Inferior parietal cortex (tissue), 1 donor: ENCODE measurements around the gene TBC1D4.

Source experiments
- DNase-seq: peaks from one replicate; pipeline ENCODE4 v3.0.0-alpha.2; 2016; ENCODE audit errors: extremely low spot score

Gene TBC1D4

GRCh38 chr13:75418186-75418843, 63.7 kb downstream of the TBC1D4 start:
- DNase-seq: no peak

GRCh38 chr13:75417656-75418055, 64.3 kb downstream of the TBC1D4 start:
- DNase-seq: no peak

- no peak for DNase-seq
Observed at GRCh38 chr13:75417012-75417384, 65.0 kb downstream of the TBC1D4 start.

GRCh38 chr13:75416327-75417011, 65.5 kb downstream of the TBC1D4 start:
- no peak for DNase-seq

GRCh38 chr13:75415694-75416093, 66.3 kb downstream of the TBC1D4 start:
- no peak for DNase-seq

GRCh38 chr13:75415171-75415570, 66.8 kb downstream of the TBC1D4 start:
- DNase-seq: no peak

- no peak for DNase-seq
Observed at GRCh38 chr13:75414036-75414827, 67.7 kb downstream of the TBC1D4 start.

- no peak for DNase-seq
Observed at GRCh38 chr13:75411924-75412537, 69.9 kb downstream of the TBC1D4 start.

GRCh38 chr13:75410207-75410606, 71.8 kb downstream of the TBC1D4 start:
- no peak for DNase-seq

GRCh38 chr13:75407998-75408397, 74.0 kb downstream of the TBC1D4 start:
- DNase-seq: no peak

GRCh38 chr13:75407473-75407872, 74.5 kb downstream of the TBC1D4 start:
- no peak for DNase-seq

- no peak for DNase-seq
Observed at GRCh38 chr13:75405976-75406703, 75.8 kb downstream of the TBC1D4 start.

GRCh38 chr13:75404726-75405125, 77.2 kb downstream of the TBC1D4 start:
- DNase-seq: no peak

GRCh38 chr13:75402787-75403186, 79.2 kb downstream of the TBC1D4 start:
- DNase-seq: no peak

- DNase-seq: no peak
Observed at GRCh38 chr13:75400775-75401174, 81.2 kb downstream of the TBC1D4 start.

GRCh38 chr13:75399879-75400217, 82.1 kb downstream of the TBC1D4 start:
- no peak for DNase-seq

GRCh38 chr13:75399168-75399878, 82.6 kb downstream of the TBC1D4 start:
- no peak for DNase-seq

GRCh38 chr13:75398072-75398471, 83.9 kb downstream of the TBC1D4 start:
- DNase-seq: no peak

- no peak for DNase-seq
Observed at GRCh38 chr13:75395901-75396300, 86.1 kb downstream of the TBC1D4 start.

GRCh38 chr13:75395066-75395465, 86.9 kb downstream of the TBC1D4 start:
- DNase-seq: no peak

GRCh38 chr13:75393839-75394520, 88.0 kb downstream of the TBC1D4 start:
- no peak for DNase-seq
